ENCODE data around the gene HOATZ. TPM values are rescaled to one million over a fixed set of nuclear protein-coding genes. Genes with fewer than 3 reads are reported as not detected.

Gene HOATZ
- polyA plus RNA-seq, 12 donors, result 0.04 to 0.19 (median 0.08) TPM; not detected in 4

DNA sequence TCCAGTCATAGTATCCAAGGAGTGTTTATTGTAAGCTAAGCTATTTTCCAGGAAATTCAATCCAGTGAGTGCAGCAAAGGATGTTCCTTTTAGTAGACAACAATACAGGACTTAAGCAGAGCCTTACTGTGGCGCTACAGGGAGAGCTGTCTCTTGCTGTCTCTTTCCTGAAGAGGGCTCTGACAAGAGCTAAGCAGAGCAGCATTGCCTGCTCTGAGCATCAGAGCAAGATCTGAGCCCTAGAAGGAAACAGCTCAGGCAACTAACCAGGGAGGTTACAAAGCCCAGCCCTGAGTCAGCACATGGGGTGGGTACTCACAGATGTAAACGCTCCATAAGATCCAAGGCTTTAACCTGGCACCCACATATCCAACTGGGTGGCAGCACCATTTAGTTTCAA is 33.9 kb downstream of the HOATZ start:
- DNase-seq, result no peak

GRCh38 chr11:111549196-111549868 is 34.8 kb downstream of the HOATZ start:
- no peak for DNase-seq

DNA sequence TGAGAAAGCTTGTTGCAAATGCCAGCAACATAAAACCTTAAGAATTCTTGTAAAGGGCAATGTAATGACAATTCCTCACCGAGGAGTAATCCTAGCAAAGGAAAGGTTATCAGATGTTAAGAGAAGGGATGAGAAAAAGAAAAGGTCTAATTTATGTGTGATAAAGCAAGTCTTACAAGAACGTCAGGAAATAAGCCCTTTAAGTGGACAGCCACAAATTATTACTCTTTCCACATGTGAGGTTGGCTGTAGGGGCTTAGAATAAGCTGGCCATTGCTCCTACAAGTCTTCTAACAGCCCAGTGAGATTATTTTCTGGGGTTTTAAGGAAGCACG is 35.3 kb downstream of the HOATZ start:
- no peak for DNase-seq

- no peak for DNase-seq
Observed at GRCh38 chr11:111550258-111550657, 35.7 kb downstream of the HOATZ start.

- no peak for DNase-seq
Observed at GRCh38 chr11:111554532-111554931, 40.0 kb downstream of the HOATZ start.

- DNase-seq, result no peak
Observed at GRCh38 chr11:111555255-111555654, 40.7 kb downstream of the HOATZ start.

- DNase-seq, result no peak
Observed at GRCh38 chr11:111557425-111558111, 43.0 kb downstream of the HOATZ start.

DNA sequence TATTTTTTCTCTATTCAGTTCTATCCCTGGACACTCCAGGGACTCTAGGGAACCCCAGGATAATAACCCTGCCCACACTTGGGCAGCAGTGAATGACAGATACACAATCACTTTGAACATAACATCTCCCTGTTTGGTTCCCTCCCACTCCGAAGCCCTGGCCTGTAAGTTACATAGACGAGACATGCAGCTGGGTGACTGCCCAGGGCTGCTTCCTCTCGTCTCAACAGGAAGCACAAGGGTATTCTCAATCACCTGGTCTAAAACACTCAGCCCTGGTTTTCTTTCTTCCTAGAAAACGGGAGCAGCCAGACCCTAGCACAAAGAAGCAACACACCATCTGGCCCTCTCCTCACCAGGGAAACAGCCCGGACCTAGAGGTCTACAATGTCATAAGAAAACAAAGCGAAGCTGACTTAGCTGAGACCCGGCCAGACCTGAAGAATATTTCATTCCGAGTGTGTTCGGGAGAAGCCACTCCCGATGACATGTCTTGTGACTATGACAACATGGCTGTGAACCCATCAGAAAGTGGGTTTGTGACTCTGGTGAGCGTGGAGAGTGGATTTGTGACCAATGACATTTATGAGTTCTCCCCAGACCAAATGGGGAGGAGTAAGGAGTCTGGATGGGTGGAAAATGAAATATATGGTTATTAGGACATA is 45.4 kb downstream of the HOATZ start:
- DNase-seq, result no peak

- no peak for DNase-seq
Observed at GRCh38 chr11:111560800-111561199, 46.2 kb downstream of the HOATZ start.

DNA sequence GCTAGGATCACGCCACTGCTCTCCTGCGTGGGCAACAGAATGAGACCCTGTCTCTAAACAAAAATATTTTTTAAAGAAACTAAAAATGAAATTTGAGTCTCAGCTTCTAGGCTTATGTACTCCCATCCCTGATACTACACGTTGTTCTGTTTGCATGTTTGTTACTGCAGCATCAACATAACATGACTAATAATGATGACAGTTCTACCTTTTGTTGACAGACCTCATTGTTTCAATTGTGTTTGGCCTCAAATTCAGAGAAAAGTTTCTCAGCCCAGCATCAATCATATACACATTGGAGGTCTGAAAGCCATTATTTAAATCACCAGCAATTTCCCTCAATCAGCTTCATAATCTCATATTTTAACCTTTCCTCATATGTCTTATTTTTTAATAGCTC is 46.7 kb downstream of the HOATZ start:
- DNase-seq, result no peak

- no peak for DNase-seq
Observed at GRCh38 chr11:111561791-111562325, 47.3 kb downstream of the HOATZ start.

GRCh38 chr11:111562692-111563389 is 48.3 kb downstream of the HOATZ start:
- no peak for DNase-seq

- peak; percentile 78 for DNase-seq
Observed at GRCh38 chr11:111565114-111565720, 50.6 kb downstream of the HOATZ start.

- DNase-seq, result no peak
Observed at GRCh38 chr11:111566324-111566723, 51.7 kb downstream of the HOATZ start.

DNA sequence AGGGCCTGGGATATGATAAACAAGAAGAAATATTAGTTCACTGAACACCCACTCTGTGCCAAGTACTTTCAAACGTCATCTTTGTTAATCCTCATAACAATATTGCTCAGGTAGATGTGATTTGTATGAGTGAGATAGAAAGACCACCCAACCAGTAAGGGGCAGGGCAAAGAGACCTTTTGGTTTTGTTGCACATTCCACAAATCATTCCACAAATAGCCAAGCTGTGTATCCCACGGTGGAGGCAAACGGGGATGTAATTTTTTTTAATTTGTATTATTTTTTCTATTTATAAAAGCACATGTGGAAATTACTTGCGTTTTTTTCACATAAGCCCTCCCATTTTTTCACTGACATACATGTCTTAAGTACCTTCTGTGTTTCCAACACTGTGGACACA is 54.9 kb downstream of the HOATZ start:
- DNase-seq, result no peak

GRCh38 chr11:111570796-111571195 is 56.2 kb downstream of the HOATZ start:
- DNase-seq, result no peak

GRCh38 chr11:111571829-111572501 is 57.4 kb downstream of the HOATZ start:
- DNase-seq, result no peak

DNA sequence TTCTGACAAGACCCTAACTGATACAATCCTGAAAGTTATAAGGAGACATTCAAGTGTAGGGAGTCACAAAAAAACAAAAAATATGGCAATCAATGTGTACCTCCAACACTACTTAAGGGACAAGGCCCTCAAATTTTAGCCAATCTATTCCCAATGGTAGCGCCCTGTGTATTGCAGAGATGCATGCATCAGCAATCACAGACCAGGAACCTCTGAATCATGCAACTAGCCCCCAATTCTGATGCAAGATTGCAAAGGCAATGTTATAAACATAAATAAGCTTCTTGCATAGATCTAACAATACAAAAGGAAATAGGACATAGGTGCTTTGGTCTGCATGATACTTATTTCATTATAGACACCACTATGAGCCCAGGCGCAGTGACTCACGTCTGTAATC is 58.0 kb downstream of the HOATZ start:
- DNase-seq, result no peak

DNA sequence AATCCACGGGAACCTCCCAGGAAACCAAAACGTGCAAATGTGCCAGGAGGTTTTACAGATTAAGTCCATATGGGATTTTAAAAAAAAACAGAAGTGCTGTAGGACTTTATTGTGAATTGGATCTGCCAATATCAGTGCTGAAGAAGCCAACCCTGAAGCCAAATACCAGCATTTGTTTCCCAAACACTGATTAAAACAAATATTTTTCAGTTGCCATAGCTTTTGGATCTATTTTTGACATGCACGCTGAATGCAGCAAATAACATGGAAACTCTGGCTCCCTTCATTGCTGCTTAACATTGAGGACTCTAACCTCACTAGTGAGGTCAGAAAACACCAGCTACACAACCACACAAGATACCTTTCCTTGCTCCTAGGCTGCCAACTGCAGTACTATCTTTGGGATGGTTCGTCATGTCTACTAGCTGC is 59.3 kb downstream of the HOATZ start:
- DNase-seq, result peak; percentile 80

DNA sequence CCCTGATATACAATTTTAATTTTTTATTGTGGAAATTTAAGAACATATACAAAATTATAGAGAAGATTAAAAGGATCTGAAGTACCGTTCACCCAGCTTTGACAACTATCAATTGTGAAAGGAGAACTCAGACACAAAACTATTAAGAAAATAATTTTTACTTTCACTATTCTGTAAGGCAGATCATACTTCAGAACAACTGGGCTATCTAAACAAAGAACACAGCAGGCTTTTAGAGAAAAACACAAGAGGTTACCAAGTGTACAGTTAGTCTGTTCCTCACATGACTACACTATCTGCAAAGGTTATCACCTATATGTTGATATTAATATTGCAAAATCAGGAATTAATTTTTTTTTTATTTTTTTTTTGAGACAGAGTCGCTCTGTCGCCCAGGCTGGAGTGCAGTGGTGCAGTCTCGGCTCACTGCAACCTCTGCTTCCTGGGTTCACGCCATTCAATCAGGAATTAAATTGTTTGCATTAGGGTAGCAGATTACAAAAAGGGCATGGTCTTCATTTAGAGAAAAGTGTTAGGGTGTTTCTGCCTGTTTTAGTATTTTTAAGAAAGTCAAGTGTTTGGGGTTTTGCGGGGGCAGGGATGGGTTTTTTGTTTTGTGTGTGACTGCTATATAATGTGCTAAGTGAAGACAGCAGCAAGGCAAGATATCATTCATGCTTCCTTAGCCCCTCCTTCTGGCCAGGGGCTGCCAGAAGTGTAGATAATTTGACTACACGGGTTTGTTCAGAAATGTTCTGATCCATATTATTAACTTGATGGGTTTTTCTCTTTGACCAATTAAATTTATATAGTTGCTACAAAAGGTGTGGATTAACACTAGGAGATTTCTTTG is 60.0 kb downstream of the HOATZ start:
- DNase-seq, result no peak

Data from muscle of arm (tissue), 12 donors.